Inferior parietal cortex (tissue), 1 donor: ENCODE measurements around the gene PPP6R2.
"Not testable (repeated sequence)": the region's sequence is repeated elsewhere in the genome, so short reads cannot be mapped to it uniquely, and the experiment has no call there.

Experiments used
- DNase-seq: peaks from one replicate; pipeline ENCODE4 v3.0.0-alpha.2; 2016; ENCODE audit errors: extremely low spot score

The PPP6R2 gene

DNA sequence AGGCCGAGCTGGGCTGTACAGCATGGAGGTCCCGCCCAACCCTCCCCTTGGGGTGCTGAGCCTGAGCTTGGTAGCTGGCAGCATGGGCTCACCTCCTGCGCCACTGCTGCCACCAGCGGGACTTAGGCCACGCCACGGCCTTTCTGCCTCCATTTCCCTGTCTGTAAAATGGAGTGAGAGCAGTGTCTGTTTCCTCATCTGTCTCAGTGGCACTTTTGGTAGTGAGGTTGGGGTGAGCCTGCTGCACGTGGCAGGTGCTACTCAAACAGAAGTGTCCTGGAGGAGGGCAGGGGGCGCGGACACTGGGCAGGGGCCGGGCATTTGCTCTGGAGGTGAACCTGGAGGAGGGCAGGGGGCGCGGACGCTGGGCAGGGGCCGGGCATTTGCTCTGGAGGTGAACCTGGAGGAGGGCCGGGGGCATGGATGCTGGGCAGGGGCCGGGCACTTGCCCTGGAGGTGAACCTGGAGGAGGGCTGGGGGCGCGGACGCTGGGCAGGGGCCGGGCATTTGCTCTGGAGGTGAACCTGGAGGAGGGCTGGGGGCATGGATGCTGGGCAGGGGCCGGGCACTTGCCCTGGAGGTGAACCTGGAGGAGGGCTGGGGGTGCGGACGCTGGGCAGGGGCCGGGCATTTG, 89.9 kb downstream of the PPP6R2 start:
- not testable (repeated sequence) for DNase-seq

DNA sequence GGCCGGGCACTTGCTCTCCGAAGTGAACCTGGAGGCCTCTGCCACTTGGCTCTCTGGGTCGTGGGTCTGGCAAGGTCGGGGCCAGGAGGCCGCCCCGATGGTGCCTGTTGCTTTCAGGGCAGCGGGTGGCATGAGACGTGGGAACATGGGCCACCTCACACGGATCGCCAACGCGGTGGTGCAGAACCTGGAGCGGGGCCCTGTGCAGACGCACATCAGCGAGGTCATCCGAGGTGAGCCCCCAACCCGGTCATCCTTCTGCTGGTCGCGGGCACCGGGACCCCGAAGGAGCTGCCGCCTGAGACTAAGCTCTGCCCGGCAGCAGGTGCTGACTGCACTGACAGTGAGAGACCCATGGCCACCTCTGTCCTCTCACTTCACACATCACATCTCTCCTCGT, 91.7 kb downstream of the PPP6R2 start:
- no peak for DNase-seq

DNA sequence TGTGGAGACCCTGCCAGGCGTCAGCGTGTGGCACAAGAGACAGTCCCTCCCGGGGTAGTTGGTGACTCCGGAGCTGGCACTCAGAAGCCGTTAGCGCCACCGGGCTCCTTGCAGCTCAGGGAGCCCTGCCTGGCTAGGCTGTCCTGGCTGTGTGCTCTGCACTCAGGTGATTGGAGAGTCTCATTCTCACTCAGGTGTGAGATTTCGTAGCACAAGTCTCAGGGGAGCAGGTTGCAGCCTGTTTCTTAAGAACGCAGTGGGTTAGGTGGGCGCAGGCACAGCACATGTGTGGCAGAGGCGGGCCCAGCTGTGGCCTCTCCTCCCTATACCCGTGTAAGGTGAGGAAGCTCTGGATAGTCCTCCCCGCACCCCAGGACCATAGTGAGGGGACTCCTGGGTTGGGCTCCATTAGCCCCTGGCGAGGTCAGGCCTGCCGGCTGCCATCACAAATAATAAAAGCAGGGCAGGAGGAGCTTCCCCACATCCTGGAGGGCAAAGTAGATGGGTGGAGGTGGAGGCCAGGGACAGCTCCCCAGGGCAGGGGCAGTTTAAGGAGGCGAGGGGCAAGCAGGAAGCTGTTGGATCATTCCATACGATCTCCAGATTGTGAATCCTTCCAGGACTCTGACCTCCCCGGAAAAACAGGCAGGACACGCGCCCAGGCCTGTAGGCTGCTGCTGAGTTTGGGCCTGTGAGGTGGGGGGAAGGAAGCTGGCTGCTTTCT, 92.3 kb downstream of the PPP6R2 start:
- DNase-seq: no peak

DNA sequence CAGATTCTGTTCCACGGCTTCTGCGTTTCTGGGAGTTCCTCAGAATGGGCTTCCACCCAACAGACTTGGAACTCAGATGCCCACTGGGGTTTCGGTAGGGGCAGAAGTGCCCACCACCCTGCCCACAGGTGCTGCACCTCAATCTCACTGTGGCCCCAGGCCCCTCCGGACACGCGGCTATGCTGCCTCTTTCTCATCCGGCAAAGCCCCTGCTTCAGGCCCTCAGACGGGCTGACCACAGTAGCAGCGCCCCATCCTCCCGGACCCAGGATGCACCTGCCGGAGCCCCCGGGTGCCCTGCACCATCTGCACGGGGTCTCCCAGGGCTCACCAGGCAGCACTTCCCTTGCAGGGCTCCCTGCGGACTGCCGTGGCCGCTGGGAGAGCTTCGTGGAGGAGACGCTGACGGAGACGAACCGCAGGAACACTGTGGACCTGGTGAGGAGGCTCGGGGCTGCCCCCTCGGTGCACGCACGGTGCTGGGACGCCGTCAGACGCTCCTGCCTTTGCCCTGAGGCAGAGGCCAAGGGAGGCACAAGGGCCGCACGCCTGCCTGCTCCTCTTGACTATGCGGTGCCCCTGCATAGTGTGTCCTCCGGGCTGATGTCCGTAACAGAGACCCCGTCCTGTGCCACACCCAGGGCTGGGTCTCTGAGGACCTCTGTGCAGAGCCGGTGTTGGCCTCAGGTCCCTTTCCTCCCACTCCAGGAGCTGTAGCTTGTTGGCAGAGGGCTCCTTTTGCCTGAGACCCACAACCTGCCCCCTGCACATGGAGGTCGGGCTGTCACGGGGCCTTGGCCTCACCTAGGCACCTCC, 93.1 kb downstream of the PPP6R2 start:
- DNase-seq: no peak

DNA sequence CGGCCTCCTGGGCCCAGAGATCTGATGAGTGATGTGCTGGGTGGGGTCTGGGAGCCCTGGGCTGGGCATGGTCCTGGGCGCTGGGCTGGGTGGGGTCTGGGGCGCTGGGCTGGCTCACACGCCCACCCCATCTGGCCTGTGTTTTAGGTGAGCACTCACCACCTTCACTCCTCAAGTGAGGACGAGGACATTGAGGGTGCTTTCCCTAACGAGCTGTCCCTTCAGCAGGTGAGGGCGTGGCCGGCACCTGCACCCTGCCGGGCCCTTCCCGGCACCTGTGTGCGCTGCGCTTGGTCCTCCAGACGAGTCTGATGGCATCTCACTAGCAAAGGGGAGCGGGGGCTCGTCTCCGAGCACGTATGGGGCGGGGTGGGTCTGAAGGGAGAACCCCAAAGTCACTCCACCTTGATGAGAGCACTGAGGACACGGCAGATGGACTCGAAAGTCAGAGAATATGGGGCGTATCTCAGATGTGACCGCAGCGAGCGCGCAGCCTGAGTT, 93.8 kb downstream of the PPP6R2 start:
- no peak for DNase-seq

DNA sequence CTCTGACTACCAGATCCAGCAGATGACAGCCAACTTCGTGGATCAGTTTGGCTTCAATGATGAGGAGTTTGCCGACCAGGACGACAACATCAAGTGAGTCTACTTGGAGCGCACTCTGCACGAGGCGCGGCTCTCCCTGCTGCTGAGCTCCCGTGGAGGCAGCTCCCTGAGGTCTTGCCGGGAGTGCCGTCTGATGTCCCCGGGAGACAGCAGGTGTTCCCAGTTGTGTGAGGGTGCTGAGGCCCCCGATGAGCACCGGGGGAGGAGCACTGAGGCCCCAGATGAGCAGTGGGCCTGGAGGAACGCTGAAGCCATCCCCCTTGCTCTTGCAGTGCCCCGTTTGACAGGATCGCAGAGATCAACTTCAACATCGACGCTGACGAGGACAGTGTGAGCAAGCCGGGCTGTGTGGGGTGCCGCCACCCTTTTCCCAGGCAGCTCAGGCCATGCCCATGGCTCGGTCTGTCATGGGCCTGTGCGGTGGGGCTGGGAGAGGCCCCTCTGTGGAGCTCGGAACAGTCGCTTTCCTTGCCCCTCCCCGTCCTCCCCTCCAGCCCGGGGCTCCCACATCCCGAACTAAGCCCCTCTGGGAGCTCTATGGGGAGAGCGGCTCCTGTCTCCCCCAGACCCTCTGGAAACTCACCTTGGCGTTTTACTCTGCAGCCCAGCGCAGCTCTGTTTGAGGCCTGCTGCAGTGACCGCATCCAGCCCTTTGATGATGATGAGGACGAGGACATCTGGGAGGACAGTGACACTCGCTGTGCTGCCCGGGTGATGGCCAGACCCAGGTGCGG, 94.6 kb downstream of the PPP6R2 start:
- no peak for DNase-seq

DNA sequence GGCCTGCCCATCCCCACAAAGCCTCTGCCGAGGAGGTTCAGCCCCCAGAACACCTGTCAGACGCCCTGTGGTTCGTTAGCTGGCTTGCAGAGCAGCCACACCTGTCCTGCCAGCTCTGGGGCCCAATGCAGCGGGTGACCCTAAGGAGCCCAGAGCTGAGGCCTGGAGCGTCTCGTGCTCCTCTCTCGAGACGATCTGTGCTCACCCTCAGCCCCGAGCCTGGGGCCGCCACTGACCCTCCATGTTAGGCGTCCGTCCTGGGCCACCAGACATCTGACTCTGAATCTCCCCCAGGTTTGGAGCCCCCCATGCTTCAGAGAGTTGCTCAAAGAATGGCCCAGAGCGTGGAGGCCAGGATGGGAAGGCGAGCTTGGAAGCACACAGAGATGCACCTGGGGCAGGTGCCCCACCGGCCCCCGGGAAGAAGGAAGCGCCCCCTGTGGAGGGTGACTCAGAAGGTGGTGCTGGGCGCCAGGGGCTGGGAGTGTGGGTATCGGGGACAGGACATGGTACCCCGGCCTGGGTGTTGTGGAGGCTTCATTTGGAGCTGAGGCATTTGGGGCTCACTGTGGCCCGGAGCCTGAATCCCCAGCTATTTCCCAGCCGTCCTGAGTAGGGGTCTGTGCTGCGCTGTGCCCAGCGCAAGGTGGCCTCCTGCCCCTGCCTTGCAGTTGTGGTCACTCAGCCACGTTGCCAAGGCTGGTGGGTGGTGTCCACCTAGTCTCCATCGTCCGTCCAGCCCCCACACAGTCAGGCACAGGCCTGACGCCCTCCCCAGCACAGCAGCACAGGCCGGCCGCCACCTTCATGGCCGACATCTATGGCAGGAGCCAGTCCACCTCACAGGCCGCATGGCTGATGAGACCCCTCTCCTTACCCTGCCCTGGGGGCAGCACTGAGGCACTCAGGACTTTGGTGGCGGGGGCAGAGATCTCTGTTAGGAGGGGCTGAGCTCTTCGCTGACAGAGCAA, 95.5 kb downstream of the PPP6R2 start:
- DNase-seq: no peak

DNA sequence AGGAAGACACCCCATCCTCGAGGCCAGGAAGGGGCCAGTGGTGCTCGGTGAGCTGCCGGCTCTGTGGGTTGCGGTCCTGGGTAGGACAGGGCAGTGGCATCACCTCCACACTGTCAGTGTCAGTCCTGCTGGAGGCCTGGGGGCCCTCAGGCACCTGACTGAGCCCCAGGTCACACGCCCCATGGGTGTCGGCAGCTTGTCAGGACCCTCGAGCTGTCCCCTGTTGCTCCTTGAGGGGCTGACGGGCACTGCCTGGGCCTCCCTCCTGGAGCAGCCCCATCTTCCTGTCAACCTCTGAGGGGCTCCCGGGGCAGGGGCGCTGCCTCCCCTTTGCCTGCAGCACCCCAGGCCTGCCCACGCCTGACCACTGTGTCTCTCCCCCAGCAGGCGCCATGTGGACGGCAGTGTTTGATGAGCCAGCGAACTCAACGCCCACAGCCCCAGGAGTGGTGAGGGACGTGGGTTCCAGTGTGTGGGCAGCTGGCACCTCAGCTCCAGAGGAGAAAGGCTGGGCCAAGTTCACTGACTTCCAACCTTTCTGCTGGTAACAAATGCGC, 96.3 kb downstream of the PPP6R2 start:
- DNase-seq: no peak

DNA sequence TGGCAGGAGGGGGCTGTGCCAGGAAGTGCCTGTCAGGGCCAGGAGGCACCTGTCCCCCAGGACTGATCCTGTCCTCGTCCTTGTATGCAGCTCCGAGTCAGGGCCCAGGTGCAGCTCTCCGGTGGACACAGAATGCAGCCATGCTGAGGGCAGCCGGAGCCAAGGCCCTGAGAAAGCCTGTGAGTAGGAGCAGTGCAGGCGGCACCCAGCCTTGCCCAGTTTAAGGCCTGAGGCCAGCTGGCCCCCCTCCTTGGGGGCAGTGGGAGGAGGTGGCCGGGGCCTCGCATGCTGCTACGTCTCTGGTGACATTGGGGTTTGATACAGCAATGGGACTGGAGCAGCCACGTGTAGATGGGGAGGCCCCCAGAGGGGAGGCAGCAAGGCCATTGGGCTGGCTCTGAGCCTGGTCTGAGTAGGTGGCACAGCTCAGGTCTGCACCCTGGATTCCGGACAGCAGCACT, 96.8 kb downstream of the PPP6R2 start:
- no peak for DNase-seq

DNA sequence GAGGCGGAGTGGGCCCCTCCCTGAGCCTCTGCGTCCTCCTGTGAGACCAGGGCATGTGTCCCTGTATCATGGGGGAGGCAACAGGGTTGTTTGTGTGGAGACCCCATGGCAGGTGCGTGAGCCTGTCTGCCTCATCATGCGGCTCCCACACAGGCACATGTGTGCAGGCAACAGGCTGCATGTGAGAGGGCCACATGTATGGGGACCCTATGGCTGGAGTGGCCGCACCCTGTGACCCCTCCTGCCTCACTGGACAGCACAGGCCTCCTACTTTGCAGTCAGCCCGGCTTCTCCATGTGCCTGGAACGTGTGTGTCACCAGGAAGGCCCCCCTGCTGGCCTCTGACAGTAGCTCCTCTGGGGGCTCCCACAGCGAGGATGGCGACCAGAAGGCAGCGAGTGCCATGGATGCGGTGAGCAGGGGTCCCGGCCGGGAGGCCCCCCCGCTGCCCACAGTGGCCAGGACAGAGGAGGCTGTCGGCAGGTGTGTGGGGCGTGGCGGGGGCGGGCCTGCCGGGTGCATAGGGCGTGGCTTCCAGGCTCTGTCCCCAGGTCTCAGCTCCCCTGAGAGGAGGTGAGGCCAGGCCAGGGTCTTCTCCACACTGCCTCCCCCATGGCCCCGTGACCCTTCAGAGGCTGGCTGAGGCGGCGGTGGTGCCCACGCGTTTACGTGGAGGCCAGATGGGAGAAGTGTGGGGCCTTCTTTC, 97.6 kb downstream of the PPP6R2 start:
- DNase-seq: no peak

DNA sequence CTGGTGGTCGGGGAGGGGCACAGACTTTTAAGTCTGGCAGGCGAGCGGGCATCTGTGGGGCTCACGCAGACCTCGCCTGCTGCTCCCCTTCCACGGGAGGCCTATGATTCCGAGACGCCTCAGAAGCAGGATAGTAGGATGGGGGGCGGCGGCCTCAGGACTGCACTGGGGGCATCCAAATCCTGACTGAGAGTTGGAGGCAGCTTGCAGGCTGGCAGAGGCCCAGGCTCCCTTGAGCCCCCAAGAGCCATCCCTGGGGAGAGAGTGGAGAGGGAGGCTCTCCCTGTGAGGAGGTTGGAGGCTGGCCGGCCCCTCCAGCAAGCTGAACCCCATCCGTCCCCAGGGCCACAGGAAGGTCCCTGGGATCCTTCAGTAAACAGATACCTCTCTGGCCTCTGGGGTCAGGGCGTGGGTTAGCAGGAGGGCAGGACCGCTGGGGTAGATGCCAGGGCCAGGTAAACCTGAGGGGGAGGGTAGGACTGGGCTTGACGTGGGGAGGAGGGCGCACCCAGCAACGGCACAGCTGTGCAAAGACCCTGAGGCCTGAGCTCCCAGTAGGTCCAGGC, 98.4 kb downstream of the PPP6R2 start:
- no peak for DNase-seq

DNA sequence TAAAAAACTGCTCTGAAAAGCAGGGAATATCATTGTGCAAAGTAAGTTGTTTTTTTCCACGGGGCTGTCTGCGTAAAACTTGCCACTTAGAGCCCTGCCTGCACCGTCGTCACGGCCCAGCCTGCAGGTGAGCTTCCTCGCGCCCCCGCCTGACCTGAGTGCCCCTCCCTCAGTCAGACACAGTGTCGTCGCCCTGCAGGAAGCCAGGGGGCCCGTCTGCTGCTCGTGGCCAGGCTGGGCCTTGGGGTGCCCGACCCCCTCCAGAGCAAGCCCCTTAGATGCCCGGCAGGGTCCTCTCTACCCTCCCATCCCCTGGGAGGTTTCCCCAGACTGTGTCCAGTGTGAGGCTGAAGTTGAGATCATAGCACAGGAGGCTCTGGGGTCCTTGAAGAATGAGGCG, 100.1 kb downstream of the PPP6R2 start:
- no peak for DNase-seq

DNA sequence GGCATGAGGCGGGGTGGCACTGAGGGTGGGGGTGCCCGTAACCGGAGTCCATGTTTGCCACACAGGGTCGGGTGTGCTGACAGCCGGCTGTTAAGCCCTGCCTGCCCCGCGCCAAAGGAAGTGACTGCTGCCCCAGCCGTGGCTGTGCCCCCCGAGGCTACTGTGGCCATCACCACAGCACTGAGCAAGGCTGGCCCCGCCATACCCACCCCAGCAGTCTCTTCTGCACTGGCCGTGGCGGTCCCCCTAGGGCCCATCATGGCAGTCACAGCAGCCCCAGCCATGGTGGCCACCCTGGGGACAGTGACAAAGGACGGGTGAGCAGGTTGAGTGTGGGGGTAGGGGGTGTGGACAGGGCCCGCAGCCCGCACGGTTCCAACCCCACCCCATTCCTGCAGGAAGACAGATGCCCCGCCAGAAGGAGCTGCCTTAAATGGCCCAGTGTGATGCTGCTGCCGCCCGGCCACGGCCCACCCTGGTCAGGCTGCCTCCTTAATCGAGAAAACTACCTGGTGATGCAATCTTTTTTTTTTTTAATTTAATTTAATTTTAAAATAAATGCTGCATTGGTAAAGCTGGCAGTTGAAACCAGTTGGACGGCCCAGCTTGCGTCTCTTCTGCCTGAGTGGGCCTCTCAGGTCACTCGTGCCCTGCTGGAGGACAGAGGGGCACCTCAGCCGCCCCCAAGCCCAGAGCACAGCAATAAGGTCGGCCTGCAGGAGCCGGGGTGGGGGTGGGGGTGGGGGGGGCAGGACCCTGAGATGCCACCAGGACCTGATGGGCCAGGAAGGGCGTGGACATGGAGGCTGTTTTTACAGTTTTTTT, 100.9 kb downstream of the PPP6R2 start:
- no peak for DNase-seq

DNA sequence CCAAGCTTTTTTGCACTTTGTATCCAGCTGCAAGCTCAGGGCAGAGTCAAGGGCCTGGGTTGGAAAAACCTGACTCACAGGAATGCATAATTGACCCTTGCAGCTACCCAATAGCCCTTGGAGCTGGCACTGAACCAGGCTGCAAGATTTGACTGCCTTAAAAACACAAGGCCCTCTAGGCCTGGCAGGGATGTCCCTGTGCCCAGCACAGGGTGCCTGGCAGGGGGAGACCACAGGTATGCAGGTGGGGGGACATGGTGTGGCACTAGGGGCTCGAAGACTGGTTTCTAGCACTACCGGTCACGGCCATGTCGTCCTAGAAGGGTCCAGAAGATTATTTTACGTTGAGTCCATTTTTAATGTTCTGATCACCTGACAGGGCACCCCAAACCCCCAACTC, 101.5 kb downstream of the PPP6R2 start:
- no peak for DNase-seq

DNA sequence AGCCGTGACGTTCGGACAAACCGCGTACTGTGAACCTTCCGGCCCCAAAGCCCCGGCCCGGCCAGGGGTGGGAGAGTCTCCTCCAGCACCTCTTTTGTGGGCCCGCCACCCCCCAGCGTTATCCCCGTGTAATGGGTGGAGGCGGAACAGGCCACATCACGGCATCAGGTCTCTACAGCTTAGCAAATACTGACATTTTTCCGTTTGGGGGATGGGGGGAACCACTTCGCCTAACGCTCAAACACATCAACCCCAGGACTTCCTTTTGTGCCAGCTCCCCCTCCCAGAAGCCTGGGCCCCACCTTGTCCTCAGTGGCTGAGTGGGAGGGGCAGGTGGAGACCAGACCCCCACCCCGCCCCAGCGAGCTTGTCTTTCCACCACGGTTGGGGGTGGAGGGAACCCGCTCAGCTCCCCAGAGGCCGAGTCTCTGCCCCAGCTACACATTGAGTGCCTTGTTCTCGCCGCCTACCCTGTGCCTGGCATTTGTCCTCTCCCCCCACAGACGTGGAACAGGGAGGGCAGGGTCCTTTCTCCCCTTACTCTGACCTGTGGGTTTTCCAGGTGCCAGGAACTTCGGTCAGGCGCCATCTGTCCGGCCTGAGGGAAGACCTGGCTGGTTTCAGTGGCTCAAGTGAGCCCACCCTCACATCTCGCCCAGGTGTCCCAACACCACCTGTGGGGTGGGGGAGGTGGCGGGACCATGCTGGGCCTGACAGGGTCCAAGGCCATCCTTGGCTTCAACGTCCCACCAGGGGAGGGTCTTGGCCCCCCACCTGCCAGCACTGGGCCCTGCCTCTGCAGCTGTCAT, 102.1 kb downstream of the PPP6R2 start:
- DNase-seq: no peak

DNA sequence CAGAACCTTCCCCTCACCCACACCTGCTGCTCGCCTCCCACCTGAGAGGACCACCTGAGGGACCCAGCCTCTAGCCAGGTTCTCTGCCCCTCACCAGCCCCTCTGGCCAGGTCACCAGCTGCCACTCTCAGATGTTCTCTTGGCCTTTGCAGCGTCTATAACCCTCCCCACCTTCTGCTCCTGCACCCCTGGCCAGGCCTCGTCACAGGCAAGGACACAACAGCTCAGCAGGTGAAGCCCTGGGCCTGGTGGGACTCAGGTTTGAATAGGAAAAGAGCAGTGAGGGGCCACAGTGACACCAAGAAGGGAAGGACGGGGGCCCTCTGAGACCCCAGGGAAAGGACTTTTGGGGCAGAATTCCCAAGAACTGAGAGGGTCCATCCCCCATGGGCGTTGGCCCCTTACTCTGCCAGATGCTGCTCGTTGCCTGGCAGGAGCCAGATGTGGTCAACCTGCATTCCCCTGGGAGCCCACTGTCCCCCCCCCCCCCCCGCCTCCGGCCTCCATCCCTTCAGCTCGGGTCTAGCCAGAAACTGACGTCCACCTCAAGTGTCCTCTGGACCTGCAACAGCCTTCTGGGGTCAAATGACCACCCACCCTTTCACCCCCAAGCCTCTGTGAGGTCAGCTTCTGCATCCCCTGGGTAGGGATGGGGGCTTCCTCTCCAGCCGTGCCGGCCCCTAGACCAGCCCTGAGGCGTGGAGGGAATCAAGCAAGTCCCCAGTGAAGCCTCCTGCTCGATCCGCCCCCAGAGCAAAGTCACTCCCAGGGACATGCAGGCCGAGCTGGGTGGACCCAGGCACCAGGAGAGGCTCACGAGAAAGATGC, 103.0 kb downstream of the PPP6R2 start:
- DNase-seq: no peak
